ENCODE measurements around the gene PHACTR3. TPM values are rescaled to one million over a fixed set of nuclear protein-coding genes. Genes with fewer than 3 reads are reported as not detected.

PHACTR3 gene
- total RNA-seq, 1 donor from 2014 or later = 6.9 TPM

GRCh38 chr20:59672576-59672975 is 68.2 kb downstream of the PHACTR3 start:
- DNase-seq = no peak

GRCh38 chr20:59673288-59673997 is 69.1 kb downstream of the PHACTR3 start:
- DNase-seq = no peak

- no peak for DNase-seq
These were observed 69.7 kb downstream of the PHACTR3 start for GRCh38 chr20:59673998-59674445.

- DNase-seq = no peak
These were observed 71.9 kb downstream of the PHACTR3 start for GRCh38 chr20:59676126-59676850.

- no peak for DNase-seq
These were observed 72.5 kb downstream of the PHACTR3 start for GRCh38 chr20:59676851-59677182.

- peak; percentile 40 for DNase-seq
These were observed 73.2 kb downstream of the PHACTR3 start for GRCh38 chr20:59677586-59677985.

GRCh38 chr20:59678288-59678687 is 73.9 kb downstream of the PHACTR3 start:
- peak; percentile 45 for DNase-seq

GRCh38 chr20:59678951-59679350 is 74.6 kb downstream of the PHACTR3 start:
- no peak for DNase-seq

- DNase-seq = no peak
These were observed 75.9 kb downstream of the PHACTR3 start for GRCh38 chr20:59680148-59680650.

- no peak for DNase-seq
These were observed 76.5 kb downstream of the PHACTR3 start for GRCh38 chr20:59680852-59681251.

- no peak for DNase-seq
These were observed 78.3 kb downstream of the PHACTR3 start for GRCh38 chr20:59682603-59683002.

- DNase-seq = no peak
These were observed 78.8 kb downstream of the PHACTR3 start for GRCh38 chr20:59683181-59683580.

GRCh38 chr20:59684685-59685242 is 80.4 kb downstream of the PHACTR3 start:
- DNase-seq = no peak

GRCh38 chr20:59686404-59687346 is 82.3 kb downstream of the PHACTR3 start:
- DNase-seq = no peak

GRCh38 chr20:59688356-59688755 is 84.0 kb downstream of the PHACTR3 start:
- DNase-seq = no peak

GRCh38 chr20:59688999-59689398 is 84.7 kb downstream of the PHACTR3 start:
- no peak for DNase-seq

- no peak for DNase-seq
These were observed 85.8 kb downstream of the PHACTR3 start for GRCh38 chr20:59690101-59690500.

- DNase-seq = no peak
These were observed 86.6 kb downstream of the PHACTR3 start for GRCh38 chr20:59690976-59691375.

GRCh38 chr20:59692139-59692538 is 87.8 kb downstream of the PHACTR3 start:
- DNase-seq = no peak

- no peak for DNase-seq
These were observed 89.2 kb downstream of the PHACTR3 start for GRCh38 chr20:59693587-59693986.

- DNase-seq = no peak
These were observed 92.1 kb downstream of the PHACTR3 start for GRCh38 chr20:59696476-59696875.

GRCh38 chr20:59697068-59697467 is 92.7 kb downstream of the PHACTR3 start:
- DNase-seq = no peak
